ENCODE results near the gene THSD4.

DNA sequence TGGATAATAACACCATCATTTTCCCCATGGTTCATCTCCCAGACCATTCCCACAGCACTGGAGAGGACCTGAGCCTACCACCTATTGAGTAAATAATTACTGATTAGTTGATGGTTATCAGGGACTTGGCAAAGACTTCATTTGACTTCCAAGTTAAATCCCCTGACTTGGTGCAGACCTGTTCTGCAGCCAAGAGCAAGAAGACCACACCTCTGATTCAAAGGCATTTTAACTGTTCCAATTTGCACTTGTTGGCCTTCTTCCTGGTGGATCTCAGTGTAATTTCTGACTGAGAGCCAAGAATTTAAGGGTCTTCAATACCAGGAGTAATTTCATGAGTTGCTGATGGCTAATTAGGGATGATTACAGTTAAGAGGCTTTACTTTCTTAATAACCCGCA lies 24.0 kb downstream of the THSD4 start:
- TF ChIP-seq, protein P1, sequence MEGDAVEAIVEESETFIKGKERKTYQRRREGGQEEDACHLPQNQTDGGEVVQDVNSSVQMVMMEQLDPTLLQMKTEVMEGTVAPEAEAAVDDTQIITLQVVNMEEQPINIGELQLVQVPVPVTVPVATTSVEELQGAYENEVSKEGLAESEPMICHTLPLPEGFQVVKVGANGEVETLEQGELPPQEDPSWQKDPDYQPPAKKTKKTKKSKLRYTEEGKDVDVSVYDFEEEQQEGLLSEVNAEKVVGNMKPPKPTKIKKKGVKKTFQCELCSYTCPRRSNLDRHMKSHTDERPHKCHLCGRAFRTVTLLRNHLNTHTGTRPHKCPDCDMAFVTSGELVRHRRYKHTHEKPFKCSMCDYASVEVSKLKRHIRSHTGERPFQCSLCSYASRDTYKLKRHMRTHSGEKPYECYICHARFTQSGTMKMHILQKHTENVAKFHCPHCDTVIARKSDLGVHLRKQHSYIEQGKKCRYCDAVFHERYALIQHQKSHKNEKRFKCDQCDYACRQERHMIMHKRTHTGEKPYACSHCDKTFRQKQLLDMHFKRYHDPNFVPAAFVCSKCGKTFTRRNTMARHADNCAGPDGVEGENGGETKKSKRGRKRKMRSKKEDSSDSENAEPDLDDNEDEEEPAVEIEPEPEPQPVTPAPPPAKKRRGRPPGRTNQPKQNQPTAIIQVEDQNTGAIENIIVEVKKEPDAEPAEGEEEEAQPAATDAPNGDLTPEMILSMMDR (IDR thresholded peaks at IDR 0.05; ENCODE audit: low read depth, low read length) = no peak
- no peak for TF ChIP-seq EZH2phosphoT487 (IDR thresholded peaks at IDR 0.05; ENCODE audit: low read depth)

Data from OCI-LY3 (cell line).